H9 (cell line): Measurements from ENCODE around the gene TENM3. TPM values are rescaled to one million over a fixed set of nuclear protein-coding genes. Genes with fewer than 3 reads are reported as not detected.

ENCODE experiments used
- DNase-seq: peaks from one replicate; pipeline ENCODE4 v3.0.0-alpha.2; 2017
- H2AFZ ChIP-seq: one replicate; pipeline ENCODE4 v1.6.1; 2013; ENCODE audit warnings: mild to moderate bottlenecking, low read length, control low read depth, moderate library complexity
- H2AK5ac ChIP-seq: 2 replicates; pipeline ENCODE4 v1.6.1; 2013; ENCODE audit warnings: low read length, control low read depth, mixed read lengths; ENCODE audit not compliant: insufficient read length
- H2BK120ac ChIP-seq: one replicate; pipeline ENCODE4 v1.6.1; 2013; ENCODE audit warnings: low read depth, mild to moderate bottlenecking, low read length, control low read depth, inconsistent platforms; ENCODE audit not compliant: poor library complexity, severe bottlenecking
- H2BK12ac ChIP-seq: 2 replicates; pipeline ENCODE4 v1.6.1; 2013; ENCODE audit warnings: low read length, control low read depth, mixed read lengths, low read depth; ENCODE audit not compliant: insufficient read length
- H2BK15ac ChIP-seq: 2 replicates; pipeline ENCODE4 v1.6.1; 2013; ENCODE audit warnings: low read depth, low read length, control low read depth
- H2BK20ac ChIP-seq: one replicate; pipeline ENCODE4 v1.6.1; 2013; ENCODE audit warnings: low read depth, mild to moderate bottlenecking, low read length, control low read depth, inconsistent platforms; ENCODE audit not compliant: poor library complexity, severe bottlenecking
- H2BK5ac ChIP-seq: 2 replicates; pipeline ENCODE4 v1.6.1; 2013; ENCODE audit warnings: low read length, control low read depth, mixed read lengths; ENCODE audit not compliant: insufficient read length
- H3K14ac ChIP-seq: 2 replicates; pipeline ENCODE4 v1.6.1; 2013; ENCODE audit warnings: low read length, control low read depth; ENCODE audit not compliant: insufficient read depth
- H3K18ac ChIP-seq: 2 replicates; pipeline ENCODE4 v1.6.1; 2013; ENCODE audit warnings: low read depth, mild to moderate bottlenecking, mixed read lengths, low read length, control low read depth; ENCODE audit not compliant: insufficient read length
- H3K23ac ChIP-seq: 2 replicates; pipeline ENCODE4 v1.6.1; 2013; ENCODE audit warnings: low read length, control low read depth, mixed read lengths, low read depth; ENCODE audit not compliant: insufficient read length
- H3K23me2 ChIP-seq: 2 replicates; pipeline ENCODE4 v1.6.1; 2013; ENCODE audit warnings: low read depth, mild to moderate bottlenecking, mixed read lengths, low read length, control low read depth; ENCODE audit not compliant: insufficient read length, poor library complexity, severe bottlenecking
- H3K27ac ChIP-seq: 2 replicates; pipeline ENCODE4 v1.5.1; 2013; ENCODE audit warnings: low read length, control low read depth, mixed read lengths, low read depth; ENCODE audit not compliant: insufficient read length
- H3K27me3 ChIP-seq: 2 replicates; pipeline ENCODE4 v1.6.1; 2013; ENCODE audit warnings: low read length, control low read depth, inconsistent platforms; ENCODE audit not compliant: insufficient read depth
- H3K4ac ChIP-seq: 2 replicates; pipeline ENCODE4 v1.6.1; 2013; ENCODE audit warnings: low read depth, mild to moderate bottlenecking, control low read depth, inconsistent platforms, low read length, moderate library complexity
- H3K4me1 ChIP-seq: 2 replicates; pipeline ENCODE4 v1.6.1; 2013; ENCODE audit warnings: low read length, control low read depth, inconsistent platforms; ENCODE audit not compliant: insufficient read depth
- H3K4me2 ChIP-seq: 2 replicates; pipeline ENCODE4 v1.6.1; 2013; ENCODE audit warnings: low read length, control low read depth, mixed read lengths; ENCODE audit not compliant: insufficient read length, insufficient read depth
- H3K56ac ChIP-seq: 2 replicates; pipeline ENCODE4 v1.6.1; 2013; ENCODE audit warnings: low read depth, mild to moderate bottlenecking, mixed read lengths, low read length, control low read depth; ENCODE audit not compliant: insufficient read length
- H3K79me1 ChIP-seq: 2 replicates; pipeline ENCODE4 v1.6.1; 2013; ENCODE audit warnings: low read depth, mild to moderate bottlenecking, moderate library complexity, low read length, control low read depth, inconsistent platforms; ENCODE audit not compliant: insufficient read depth, poor library complexity, severe bottlenecking
- H3K79me2 ChIP-seq: 2 replicates; pipeline ENCODE4 v1.6.1; 2013; ENCODE audit warnings: low read length, control low read depth, inconsistent platforms; ENCODE audit not compliant: insufficient read depth
- H3K9ac ChIP-seq: 2 replicates; pipeline ENCODE4 v1.6.1; 2013; ENCODE audit warnings: low read length, control low read depth, mixed read lengths; ENCODE audit not compliant: insufficient read length; ENCODE audit errors: extremely low read depth
- H3K9me3 ChIP-seq: one replicate; pipeline ENCODE4 v1.6.1; 2013; ENCODE audit warnings: low read depth, low read length, inconsistent platforms; ENCODE audit not compliant: control insufficient read depth
- H3T11ph ChIP-seq: one replicate; pipeline ENCODE4 v1.6.1; 2013; ENCODE audit warnings: mild to moderate bottlenecking, low read length, control low read depth, inconsistent platforms
- H4K20me1 ChIP-seq: one replicate; pipeline ENCODE4 v1.6.1; 2013; ENCODE audit not compliant: control insufficient read depth, insufficient read length, insufficient read depth
- H4K5ac ChIP-seq: 2 replicates; pipeline ENCODE4 v1.6.1; 2013; ENCODE audit warnings: low read depth, mild to moderate bottlenecking, mixed read lengths, low read length, control low read depth; ENCODE audit not compliant: insufficient read length
- H4K8ac ChIP-seq: replicated peaks from 2 replicates; pipeline ENCODE4 v1.6.1; 2013; ENCODE audit warnings: low read length, control low read depth, mixed read lengths, low read depth; ENCODE audit not compliant: insufficient read length
- H4K91ac ChIP-seq: 2 replicates; pipeline ENCODE4 v1.6.1; 2013; ENCODE audit warnings: low read depth, mild to moderate bottlenecking, moderate library complexity, mixed read lengths, low read length, control low read depth; ENCODE audit not compliant: insufficient read length
- H3K27ac Mint-ChIP-seq, 3 experiments: 2 replicates in 2 of 3; 3 replicates in 1 of 3; pipeline ENCODE4 v1.8.0; 2020 to 2021; ENCODE audit warnings: mixed read lengths in 3 of 3, mild to moderate bottlenecking in 1 of 3, moderate library complexity in 1 of 3
- H3K27me3 Mint-ChIP-seq: 2 replicates; pipeline ENCODE4 v1.8.0; 2021; ENCODE audit warnings: low read depth, mild to moderate bottlenecking, moderate library complexity, mixed read lengths
- H3K36me3 Mint-ChIP-seq, 3 experiments: 2 replicates in 2 of 3; 3 replicates in 1 of 3; pipeline ENCODE4 v1.8.0; 2020 to 2021; ENCODE audit warnings: low read depth in 3 of 3, mixed read lengths in 3 of 3; ENCODE audit not compliant: insufficient read depth in 1 of 3
- H3K4me1 Mint-ChIP-seq, 2 experiments: 2 replicates each; pipeline ENCODE4 v1.8.0; 2020; ENCODE audit warnings: mixed read lengths in 2 of 2
- H3K4me3 Mint-ChIP-seq, 2 experiments: 2 replicates in 1 of 2; 3 replicates in 1 of 2; pipeline ENCODE4 v1.8.0; 2020 to 2021; ENCODE audit warnings: mild to moderate bottlenecking in 2 of 2, mixed read lengths in 2 of 2, moderate library complexity in 1 of 2
- H3K9me3 Mint-ChIP-seq, 2 experiments: 2 replicates in 1 of 2; 3 replicates in 1 of 2; pipeline ENCODE4 v1.8.0; 2020; ENCODE audit warnings: mild to moderate bottlenecking in 2 of 2, mixed read lengths in 2 of 2, moderate library complexity in 1 of 2
- WGBS: extraction: QIAGEN DNeasy Blood & Tissue Kit; methylation state at CpG from one replicate; pipeline ENCODE4 v1.1.7; 2013; ENCODE audit warnings: missing lambda C conversion rate, low lambda C conversion rate, mixed read lengths; ENCODE audit not compliant: insufficient read length; ENCODE audit errors: extremely low coverage; 5-methylcytosine and 5-hydroxymethylcytosine counted together
- total RNA-seq: library from RNA; stranded (reverse); gene quantifications from 2 replicates; pipeline ENCODE4 v1.2.1, GENCODE V29; 2021
- TF ChIP-seq, protein P1 (sequence below): fragments of 200-600 bp; sonication (generic); conservative IDR thresholded peaks from 3 replicates; pipeline ENCODE4 v1.8.0; 2021; ENCODE audit warnings: antibody characterized with exemption, mild to moderate bottlenecking

TENM3 gene
- total RNA-seq, 1 experiment from 2014 or later, result 49.6 TPM

DNA sequence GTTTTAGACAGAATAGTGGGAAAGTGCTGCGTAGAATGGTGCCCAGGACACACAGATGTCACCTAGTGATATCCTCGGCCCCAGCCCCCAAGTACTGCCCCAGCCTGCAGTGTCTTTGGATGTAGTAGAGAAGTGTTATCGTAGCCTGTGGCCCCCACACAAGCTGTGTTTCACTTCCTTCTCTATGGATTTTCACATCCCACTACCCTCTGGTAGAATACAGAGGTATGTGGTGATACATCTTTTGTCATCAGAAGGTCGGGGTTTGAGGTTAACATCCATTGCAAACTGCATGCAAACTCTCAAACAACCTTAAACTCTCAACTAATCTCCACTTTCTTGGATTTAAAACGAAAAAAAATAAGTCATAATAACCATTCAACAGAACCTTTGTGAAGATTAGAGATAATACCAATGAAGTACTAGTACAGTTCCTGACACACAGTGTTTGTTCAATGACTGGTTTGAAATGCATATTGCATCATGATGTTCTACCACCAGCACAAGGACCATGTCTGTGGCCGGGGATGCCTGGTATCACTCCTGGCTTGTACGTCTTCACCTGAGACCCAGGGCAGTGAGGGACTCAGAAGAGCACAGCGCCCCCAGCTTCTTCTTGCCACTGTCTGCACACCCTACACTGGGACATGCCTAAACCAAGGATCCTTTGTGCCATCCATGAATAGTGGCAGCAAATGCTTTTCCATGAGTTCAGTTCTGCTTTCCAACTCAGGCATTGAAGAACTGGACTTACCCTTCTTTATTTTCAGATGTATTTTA, 406.7 kb downstream of the TENM3 start:
- Histone ChIP-seq H2AFZ (no peak overlapping the region), H3K27me3 (no peaks in the 10 kb centered on the region), H3K14ac (no peak overlapping the region), H3K79me1 (no peaks in the 10 kb centered on the region), H2BK15ac (no peak overlapping the region), H4K20me1 (no peaks in the 10 kb centered on the region), H3K18ac (no peak overlapping the region), H2AK5ac (no peak overlapping the region), H3K79me2 (no peaks in the 10 kb centered on the region), H3K27ac (no peak overlapping the region), H2BK12ac (no peak overlapping the region), H3K4me2 (no peak overlapping the region), H3K56ac (no peak overlapping the region), H2BK120ac (no peak overlapping the region), H3K23ac (no peak overlapping the region), H3K4me1 (no peaks in the 10 kb centered on the region), H2BK20ac (no peak overlapping the region), H2BK5ac (no peak overlapping the region), H4K91ac (no peak overlapping the region), H3K23me2 (no peaks in the 10 kb centered on the region), H3K4ac (no peak overlapping the region), H3T11ph (no peak overlapping the region), H3K9ac (no peak overlapping the region), H4K8ac (no peak overlapping the region), H4K5ac (no peak overlapping the region), H3K9me3 (no peaks in the 10 kb centered on the region)
- Mint-ChIP-seq H3K4me3 (no peak overlapping the region), H3K4me1 (peaks cover 2 to 3% of the 10 kb centered on the region in 2 experiments; a peak in 3 of 4 replicates), H3K27me3 (no peaks in the 10 kb centered on the region), H3K9me3 (peaks cover 4 to 7% of the 10 kb centered on the region in 2 experiments; a peak in 4 of 5 replicates), H3K27ac (peak overlapping the region in 2 of 3 experiments; percentile 18 to 37; a peak in 3 of 7 replicates), H3K36me3 (peaks cover 14 to 20% (median 15%) of the 10 kb centered on the region in 3 experiments)
- peak; percentile 34 for DNase-seq
- WGBS, result 100% methylated on average over 1 of the region's 8 CpGs
- TF ChIP-seq, protein P1, sequence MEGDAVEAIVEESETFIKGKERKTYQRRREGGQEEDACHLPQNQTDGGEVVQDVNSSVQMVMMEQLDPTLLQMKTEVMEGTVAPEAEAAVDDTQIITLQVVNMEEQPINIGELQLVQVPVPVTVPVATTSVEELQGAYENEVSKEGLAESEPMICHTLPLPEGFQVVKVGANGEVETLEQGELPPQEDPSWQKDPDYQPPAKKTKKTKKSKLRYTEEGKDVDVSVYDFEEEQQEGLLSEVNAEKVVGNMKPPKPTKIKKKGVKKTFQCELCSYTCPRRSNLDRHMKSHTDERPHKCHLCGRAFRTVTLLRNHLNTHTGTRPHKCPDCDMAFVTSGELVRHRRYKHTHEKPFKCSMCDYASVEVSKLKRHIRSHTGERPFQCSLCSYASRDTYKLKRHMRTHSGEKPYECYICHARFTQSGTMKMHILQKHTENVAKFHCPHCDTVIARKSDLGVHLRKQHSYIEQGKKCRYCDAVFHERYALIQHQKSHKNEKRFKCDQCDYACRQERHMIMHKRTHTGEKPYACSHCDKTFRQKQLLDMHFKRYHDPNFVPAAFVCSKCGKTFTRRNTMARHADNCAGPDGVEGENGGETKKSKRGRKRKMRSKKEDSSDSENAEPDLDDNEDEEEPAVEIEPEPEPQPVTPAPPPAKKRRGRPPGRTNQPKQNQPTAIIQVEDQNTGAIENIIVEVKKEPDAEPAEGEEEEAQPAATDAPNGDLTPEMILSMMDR, result peak; percentile 34; the same call in 2 of the 3 replicates
